Sigmoid colon (tissue), 4 donors: ENCODE data around the gene CPVL.

ENCODE experiments used
- CTCF ChIP-seq, 4 experiments: fragments of 450-650 bp in 3 of 4; fragments of 200-600 bp in 1 of 4; IDR thresholded peaks; one replicate each; pipeline ENCODE4 v1.5.1; 2016 to 2019; ENCODE audit warnings: antibody characterized with exemption in 4 of 4, mild to moderate bottlenecking in 3 of 4, moderate library complexity in 2 of 4
- EP300 ChIP-seq, 4 donors: sonication (generic); formaldehyde crosslinking; IDR thresholded peaks; one replicate each; pipeline ENCODE4 v1.6.1; 2017; ENCODE audit warnings: antibody characterized with exemption in 4 of 4
- POLR2A ChIP-seq, 2 donors: fragments of 450-650 bp; IDR thresholded peaks; one replicate each; pipeline ENCODE4 v1.6.1; 2016; ENCODE audit warnings: antibody characterized with exemption in 2 of 2, mild to moderate bottlenecking in 2 of 2, moderate library complexity in 2 of 2
- POLR2AphosphoS5 ChIP-seq, 4 donors: sonication (generic); formaldehyde crosslinking; IDR thresholded peaks; one replicate each; pipeline ENCODE4 v1.6.1; 2017; ENCODE audit warnings: antibody characterized with exemption in 4 of 4

- no peak for TF ChIP-seq CTCF (IDR thresholded peaks at IDR 0.05)
- TF ChIP-seq EP300 (IDR thresholded peaks at IDR 0.05): no peak
- no peak for TF ChIP-seq POLR2A (IDR thresholded peaks at IDR 0.05)
- TF ChIP-seq POLR2AphosphoS5 (IDR thresholded peaks at IDR 0.05): no peak
These were observed 83.1 kb downstream of the CPVL start for GRCh38 chr7:29063236-29063635.
